GOT3 (cell line): ENCODE measurements around the gene ZNF274.
"Not testable (repeated sequence)": the region's sequence is repeated elsewhere in the genome, so short reads cannot be mapped to it uniquely, and the experiment has no call there.

ENCODE experiments used
- DNase-seq: peaks from one replicate; lab custom pipeline; 2025; ENCODE audit warnings: mixed read lengths; lab: John Stamatoyannopoulos, UW

The ZNF274 gene

GRCh38 chr19:58212336-58213074 lies 29.6 kb downstream of the ZNF274 start:
- no peak for DNase-seq

- no peak for DNase-seq
Measured at GRCh38 chr19:58213075-58213369, 30.2 kb downstream of the ZNF274 start.

GRCh38 chr19:58217069-58217481 lies 34.2 kb downstream of the ZNF274 start:
- DNase-seq, result no peak

- DNase-seq, result no peak
Measured at GRCh38 chr19:58217607-58218391, 34.9 kb downstream of the ZNF274 start.

GRCh38 chr19:58218899-58219298 lies 36.0 kb downstream of the ZNF274 start:
- no peak for DNase-seq

GRCh38 chr19:58227964-58228584 lies 45.2 kb downstream of the ZNF274 start:
- DNase-seq, result no peak

- peak; percentile 49 for DNase-seq
Measured at GRCh38 chr19:58228585-58229254, 45.9 kb downstream of the ZNF274 start, which contains the start of gene ZNF544. ZNF544 (plus strand) TSS chr19:58228914; CDS start chr19:58244024, 15,110 bp downstream.

- DNase-seq, result no peak
Measured at GRCh38 chr19:58229255-58229639, 46.4 kb downstream of the ZNF274 start.

GRCh38 chr19:58237324-58237723 lies 54.5 kb downstream of the ZNF274 start:
- DNase-seq, result no peak

- no peak for DNase-seq
Measured at GRCh38 chr19:58243351-58243750, 60.5 kb downstream of the ZNF274 start.

GRCh38 chr19:58248886-58249285 lies 66.0 kb downstream of the ZNF274 start:
- DNase-seq, result no peak

GRCh38 chr19:58252102-58252685 lies 69.3 kb downstream of the ZNF274 start:
- DNase-seq, result no peak

GRCh38 chr19:58258259-58258658 lies 75.4 kb downstream of the ZNF274 start:
- not testable (repeated sequence) for DNase-seq

- DNase-seq, result no peak
Measured at GRCh38 chr19:58261600-58261967, 78.7 kb downstream of the ZNF274 start.

GRCh38 chr19:58261968-58262921 lies 79.4 kb downstream of the ZNF274 start:
- DNase-seq, result no peak

GRCh38 chr19:58262922-58263296 lies 80.0 kb downstream of the ZNF274 start:
- DNase-seq, result no peak
